ENCODE results near the gene CHAT. TPM values are rescaled to one million over a fixed set of nuclear protein-coding genes. Genes with fewer than 3 reads are reported as not detected.
"Not testable (repeated sequence)": the region's sequence is repeated elsewhere in the genome, so short reads cannot be mapped to it uniquely, and the experiment has no call there.

CHAT gene
- total RNA-seq, 2 experiments from 2014 or later = not detected

GRCh38 chr10:49664006-49664841 is 50.4 kb downstream of the CHAT start:
- H3K4me3 Mint-ChIP-seq = no peak overlapping the region
- ATAC-seq = no peak
- DNase-seq = no peak
- peaks cover 14% of the 10 kb centered on the region for H3K27me3 Mint-ChIP-seq
- H3K4me1 Mint-ChIP-seq = no peaks in the 10 kb centered on the region
- no peak overlapping the region for H3K27ac Mint-ChIP-seq
- H3K9me3 Mint-ChIP-seq (ENCODE audit: low read depth) = peaks cover 4% of the 10 kb centered on the region
- no peaks in the 10 kb centered on the region for H3K36me3 Mint-ChIP-seq
- CTCF ChIA-PET = no interaction called here

- DNase-seq (no peak), ATAC-seq (no peak)
- CTCF ChIA-PET = no interaction called here
- no peaks in the 10 kb centered on the region for H3K36me3 Mint-ChIP-seq
- H3K4me3 Mint-ChIP-seq = no peak overlapping the region
- peaks cover 14% of the 10 kb centered on the region for H3K27me3 Mint-ChIP-seq
- no peak overlapping the region for H3K27ac Mint-ChIP-seq
- no peaks in the 10 kb centered on the region for H3K4me1 Mint-ChIP-seq
- H3K9me3 Mint-ChIP-seq (ENCODE audit: low read depth) = peaks cover 1% of the 10 kb centered on the region
Measured at GRCh38 chr10:49664842-49665355, 51.1 kb downstream of the CHAT start.

GRCh38 chr10:49666054-49666615 is 52.3 kb downstream of the CHAT start:
- H3K4me1 Mint-ChIP-seq = no peaks in the 10 kb centered on the region
- H3K27ac Mint-ChIP-seq = no peak overlapping the region
- DNase-seq (no peak), ATAC-seq (no peak)
- H3K9me3 Mint-ChIP-seq (ENCODE audit: low read depth) = no peaks in the 10 kb centered on the region
- peaks cover 25% of the 10 kb centered on the region for H3K27me3 Mint-ChIP-seq
- no peak overlapping the region for H3K4me3 Mint-ChIP-seq
- no peaks in the 10 kb centered on the region for H3K36me3 Mint-ChIP-seq
- CTCF ChIA-PET = interaction anchor here (1.0 kb wide), 1 partner anchor 71 kb away, joined by 3 read pairs; no protein-coding TSS in a partner anchor

GRCh38 chr10:49666685-49667084 is 52.8 kb downstream of the CHAT start:
- peaks cover 31% of the 10 kb centered on the region for H3K27me3 Mint-ChIP-seq
- no peaks in the 10 kb centered on the region for H3K4me1 Mint-ChIP-seq
- no peak overlapping the region for H3K4me3 Mint-ChIP-seq
- H3K27ac Mint-ChIP-seq = no peak overlapping the region
- no peaks in the 10 kb centered on the region for H3K9me3 Mint-ChIP-seq (ENCODE audit: low read depth)
- no peaks in the 10 kb centered on the region for H3K36me3 Mint-ChIP-seq
- CTCF ChIA-PET = no interaction called here
- no peak for DNase-seq
- no peak for ATAC-seq

- CTCF ChIA-PET = no interaction called here
- no peaks in the 10 kb centered on the region for H3K36me3 Mint-ChIP-seq
- ATAC-seq (no peak), DNase-seq (no peak)
- H3K4me1 Mint-ChIP-seq = no peaks in the 10 kb centered on the region
- H3K9me3 Mint-ChIP-seq (ENCODE audit: low read depth) = no peaks in the 10 kb centered on the region
- peaks cover 39% of the 10 kb centered on the region for H3K27me3 Mint-ChIP-seq
- no peak overlapping the region for H3K27ac Mint-ChIP-seq
- no peak overlapping the region for H3K4me3 Mint-ChIP-seq
Measured at GRCh38 chr10:49667991-49668390, 54.2 kb downstream of the CHAT start.

- H3K4me1 Mint-ChIP-seq = no peaks in the 10 kb centered on the region
- H3K27me3 Mint-ChIP-seq = peaks cover 46% of the 10 kb centered on the region
- no peak overlapping the region for H3K27ac Mint-ChIP-seq
- H3K9me3 Mint-ChIP-seq (ENCODE audit: low read depth) = no peaks in the 10 kb centered on the region
- ATAC-seq = no peak
- H3K36me3 Mint-ChIP-seq = no peaks in the 10 kb centered on the region
- no peak overlapping the region for H3K4me3 Mint-ChIP-seq
- CTCF ChIA-PET = no interaction called here
- DNase-seq = no peak
Measured at GRCh38 chr10:49668684-49669083, 54.8 kb downstream of the CHAT start.

GRCh38 chr10:49678827-49679479 is 65.1 kb downstream of the CHAT start:
- Mint-ChIP-seq H3K27ac (no peak overlapping the region), H3K4me3 (no peak overlapping the region), H3K27me3 (peaks cover 62% of the 10 kb centered on the region), H3K9me3 (ENCODE audit: low read depth) (peaks cover 6% of the 10 kb centered on the region), H3K4me1 (no peaks in the 10 kb centered on the region), H3K36me3 (no peaks in the 10 kb centered on the region)
- ATAC-seq (no peak), DNase-seq (no peak)
- CTCF ChIA-PET = no interaction called here

- Mint-ChIP-seq H3K4me3 (no peak within 1 kb of the TSS), H3K27me3 (peaks cover 58% of the 10 kb centered on the region), H3K9me3 (ENCODE audit: low read depth) (peaks cover 6% of the 10 kb centered on the region), H3K36me3 (no peaks in the 10 kb centered on the region), H3K27ac (no peak within 1 kb of the TSS), H3K4me1 (no peaks in the 10 kb centered on the region)
- DNase-seq = peak; percentile 45
- CTCF ChIA-PET = no interaction called here
- peak; percentile 55 for ATAC-seq
Measured at GRCh38 chr10:49679480-49679893, 65.7 kb downstream of the CHAT start, which contains the start of gene C10orf53. Gene C10orf53, plus strand, starts transcription at chr10:49679651. Its CDS starts 47 bp downstream, at chr10:49679698.

GRCh38 chr10:49682449-49682848 is 68.6 kb downstream of the CHAT start:
- DNase-seq; H3K9me3 Mint-ChIP-seq (ENCODE audit: low read depth); H3K4me1 Mint-ChIP-seq; H3K4me3 Mint-ChIP-seq; CTCF ChIA-PET; H3K27ac Mint-ChIP-seq; ATAC-seq; H3K36me3 Mint-ChIP-seq: not testable (repeated sequence)
- peaks cover 42% of the 10 kb centered on the region for H3K27me3 Mint-ChIP-seq

GRCh38 chr10:49682879-49683278 is 69.0 kb downstream of the CHAT start:
- peaks cover 6% of the 10 kb centered on the region for H3K9me3 Mint-ChIP-seq (ENCODE audit: low read depth)
- peaks cover 42% of the 10 kb centered on the region for H3K27me3 Mint-ChIP-seq
- ATAC-seq = no peak
- H3K27ac Mint-ChIP-seq = no peak overlapping the region
- H3K4me3 Mint-ChIP-seq = no peak overlapping the region
- H3K36me3 Mint-ChIP-seq = no peaks in the 10 kb centered on the region
- no peak for DNase-seq
- no peaks in the 10 kb centered on the region for H3K4me1 Mint-ChIP-seq
- CTCF ChIA-PET = no interaction called here

- peaks cover 56% of the 10 kb centered on the region for H3K27me3 Mint-ChIP-seq
- CTCF ChIA-PET = no interaction called here
- H3K36me3 Mint-ChIP-seq = peaks cover 1% of the 10 kb centered on the region
- DNase-seq (no peak), ATAC-seq (no peak)
- H3K27ac Mint-ChIP-seq = no peak overlapping the region
- no peaks in the 10 kb centered on the region for H3K4me1 Mint-ChIP-seq
- no peak overlapping the region for H3K4me3 Mint-ChIP-seq
- no peaks in the 10 kb centered on the region for H3K9me3 Mint-ChIP-seq (ENCODE audit: low read depth)
Measured at GRCh38 chr10:49686651-49687050, 72.8 kb downstream of the CHAT start.

- Mint-ChIP-seq H3K4me1 (no peaks in the 10 kb centered on the region), H3K36me3 (peaks cover 1% of the 10 kb centered on the region), H3K9me3 (ENCODE audit: low read depth) (no peaks in the 10 kb centered on the region), H3K4me3 (no peak overlapping the region), H3K27me3 (peaks cover 63% of the 10 kb centered on the region), H3K27ac (no peak overlapping the region)
- DNase-seq (no peak), ATAC-seq (no peak)
- CTCF ChIA-PET = no interaction called here
Measured at GRCh38 chr10:49688261-49688846, 74.5 kb downstream of the CHAT start.

- Mint-ChIP-seq H3K27me3 (peaks cover 67% of the 10 kb centered on the region), H3K27ac (no peak overlapping the region), H3K9me3 (ENCODE audit: low read depth) (no peaks in the 10 kb centered on the region), H3K4me3 (no peak overlapping the region), H3K4me1 (no peaks in the 10 kb centered on the region), H3K36me3 (peaks cover 1% of the 10 kb centered on the region)
- no peak for DNase-seq
- ATAC-seq = no peak
- CTCF ChIA-PET = no interaction called here
Measured at GRCh38 chr10:49688920-49689319, 75.1 kb downstream of the CHAT start.
